ENCODE measurements around the gene OTUB1.

The OTUB1 gene

DNA sequence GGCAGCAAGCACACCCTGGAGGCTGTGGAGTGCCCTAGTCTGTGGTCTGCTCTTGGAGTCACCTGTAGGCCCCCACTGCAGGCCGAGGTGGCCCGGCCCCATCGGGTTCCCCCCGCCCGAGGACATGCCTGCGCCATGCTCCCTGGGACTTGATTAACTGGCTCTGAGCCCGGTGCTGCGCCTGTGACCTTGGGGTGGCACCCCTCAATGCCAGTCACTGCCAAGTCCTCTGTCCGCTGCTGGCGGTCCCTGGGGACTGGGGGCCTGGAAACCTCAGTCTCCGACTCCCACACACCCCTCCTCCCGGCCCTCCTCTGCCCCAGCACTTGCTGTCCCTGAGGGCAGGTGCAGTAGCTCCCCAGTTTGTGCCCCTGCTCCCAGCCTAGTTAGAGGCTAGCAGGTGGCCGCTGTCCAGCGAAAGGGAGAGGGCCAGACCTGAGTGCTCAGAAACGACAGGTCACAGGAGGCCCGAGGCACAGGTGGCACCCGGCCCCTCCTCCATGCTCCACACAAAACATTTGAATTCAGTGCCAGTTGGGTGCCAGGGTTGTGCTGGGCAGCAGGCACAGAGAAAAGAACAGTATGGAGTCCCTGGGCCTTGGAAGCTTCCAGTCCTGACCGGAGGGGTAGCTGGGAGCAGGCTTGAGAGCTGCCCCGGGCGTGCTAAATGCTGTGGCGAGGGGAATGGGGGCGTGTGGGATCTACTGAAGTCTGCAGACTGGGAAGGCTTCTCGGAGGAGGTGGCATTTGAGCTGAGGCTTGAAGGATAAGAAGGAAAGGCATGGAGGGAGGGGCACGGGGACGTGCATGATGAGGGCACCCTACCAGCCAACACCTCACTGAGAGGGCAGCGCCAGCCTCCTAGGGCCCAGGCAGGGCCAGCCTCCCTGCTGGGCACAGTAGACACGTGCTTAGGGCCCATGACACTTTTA lies 33.1 kb downstream of the OTUB1 start:
- peaks cover 2% of the 10 kb centered on the region for H3K4me1 ChIP-seq (ENCODE audit: insufficient read depth, poor library complexity, severe bottlenecking)
- DNase-seq (ENCODE audit: low spot score): no peak
- H3K36me3 ChIP-seq (ENCODE audit: low read depth): no peaks in the 10 kb centered on the region
- H3K4me3 ChIP-seq (ENCODE audit: severe bottlenecking): no peak overlapping the region
- no peaks in the 10 kb centered on the region for H3K27me3 ChIP-seq (ENCODE audit: insufficient read depth, poor library complexity, severe bottlenecking)
- no peaks in the 10 kb centered on the region for H3K9me3 ChIP-seq (ENCODE audit: severe bottlenecking)
- ATAC-seq (ENCODE audit: low read depth): no peak
- TF ChIP-seq CTCF (IDR thresholded peaks at IDR 0.05; ENCODE audit: poor library complexity, severe bottlenecking): no peak
- no peak overlapping the region for H3K27ac ChIP-seq (ENCODE audit: poor library complexity, severe bottlenecking)

GRCh38 chr11:64020976-64021756 lies 34.9 kb downstream of the OTUB1 start:
- no peak overlapping the region for H3K27ac ChIP-seq (ENCODE audit: poor library complexity, severe bottlenecking)
- H3K27me3 ChIP-seq (ENCODE audit: insufficient read depth, poor library complexity, severe bottlenecking): no peaks in the 10 kb centered on the region
- no peaks in the 10 kb centered on the region for H3K9me3 ChIP-seq (ENCODE audit: severe bottlenecking)
- no peaks in the 10 kb centered on the region for H3K36me3 ChIP-seq (ENCODE audit: low read depth)
- TF ChIP-seq CTCF (IDR thresholded peaks at IDR 0.05; ENCODE audit: poor library complexity, severe bottlenecking): peak; percentile 17
- peaks cover 2% of the 10 kb centered on the region for H3K4me1 ChIP-seq (ENCODE audit: insufficient read depth, poor library complexity, severe bottlenecking)
- no peak overlapping the region for H3K4me3 ChIP-seq (ENCODE audit: severe bottlenecking)
- DNase-seq (ENCODE audit: low spot score) (no peak), ATAC-seq (ENCODE audit: low read depth) (no peak)

DNA sequence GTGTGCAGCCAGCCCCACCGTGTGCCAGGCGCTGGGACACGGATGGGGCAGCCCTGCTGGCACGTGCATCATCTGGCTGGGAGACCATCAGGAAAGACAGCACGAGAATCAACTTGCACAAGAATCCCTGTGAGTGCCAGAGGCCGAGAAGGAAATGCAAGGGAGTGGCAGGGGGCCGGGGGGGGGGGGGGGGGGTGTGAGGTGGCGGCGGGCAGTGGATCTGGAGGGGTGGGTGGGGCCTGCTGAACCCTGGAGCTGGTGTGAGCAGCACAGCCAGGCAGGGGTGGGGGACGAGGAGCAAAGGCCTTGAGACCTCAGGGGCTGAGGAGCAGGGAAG lies 35.5 kb downstream of the OTUB1 start:
- no peak for DNase-seq (ENCODE audit: low spot score)
- H3K27ac ChIP-seq (ENCODE audit: poor library complexity, severe bottlenecking): no peak overlapping the region
- peaks cover 2% of the 10 kb centered on the region for H3K4me1 ChIP-seq (ENCODE audit: insufficient read depth, poor library complexity, severe bottlenecking)
- no peaks in the 10 kb centered on the region for H3K9me3 ChIP-seq (ENCODE audit: severe bottlenecking)
- ATAC-seq (ENCODE audit: low read depth): peak; percentile 51
- H3K36me3 ChIP-seq (ENCODE audit: low read depth): no peaks in the 10 kb centered on the region
- H3K4me3 ChIP-seq (ENCODE audit: severe bottlenecking): no peak overlapping the region
- H3K27me3 ChIP-seq (ENCODE audit: insufficient read depth, poor library complexity, severe bottlenecking): no peaks in the 10 kb centered on the region
- no peak for TF ChIP-seq CTCF (IDR thresholded peaks at IDR 0.05; ENCODE audit: poor library complexity, severe bottlenecking)

- Histone ChIP-seq H3K9me3 (ENCODE audit: severe bottlenecking) (no peaks in the 10 kb centered on the region), H3K27me3 (ENCODE audit: insufficient read depth, poor library complexity, severe bottlenecking) (no peaks in the 10 kb centered on the region), H3K4me3 (ENCODE audit: severe bottlenecking) (no peak overlapping the region), H3K27ac (ENCODE audit: poor library complexity, severe bottlenecking) (no peak overlapping the region), H3K36me3 (ENCODE audit: low read depth) (no peaks in the 10 kb centered on the region), H3K4me1 (ENCODE audit: insufficient read depth, poor library complexity, severe bottlenecking) (peaks cover 2% of the 10 kb centered on the region)
- TF ChIP-seq CTCF (IDR thresholded peaks at IDR 0.05; ENCODE audit: poor library complexity, severe bottlenecking): no peak
- ATAC-seq (ENCODE audit: low read depth) (peak; percentile 5; the same call in 1 of the 3 replicates), DNase-seq (ENCODE audit: low spot score) (no peak)
These were observed 36.0 kb downstream of the OTUB1 start for GRCh38 chr11:64022125-64022784.
